Natural killer cell (primary cell): Measurements from ENCODE around the gene BBS1. TPM values are rescaled to one million over a fixed set of nuclear protein-coding genes. Genes with fewer than 3 reads are reported as not detected.

Experiments used
- ATAC-seq, 3 donors: fragments of 150-1000 bp in 2 of 3; fragments of 200-7000 bp in 1 of 3; cut with Tn5 transposase; 1 replicate in 1 of 3; 2 replicates in 2 of 3; pipeline ENCODE4 v1.10.0; 2021; ENCODE audit warnings: mild to moderate bottlenecking in 2 of 3, moderate library complexity in 2 of 3
- DNase-seq, 2 donors: peaks; one replicate each; pipeline versions ENCODE4 v3.0.0 to v3.0.0-alpha.2; 2013 to 2021; ENCODE audit warnings: mixed read lengths in 1 of 2
- H3K27ac ChIP-seq: one replicate; pipeline ENCODE4 v1.5.1; 2013; ENCODE audit warnings: mild to moderate bottlenecking, low read length
- H3K27me3 ChIP-seq: one replicate; pipeline ENCODE4 v1.6.1; 2013; ENCODE audit warnings: low read length; ENCODE audit not compliant: control insufficient read depth, insufficient read depth
- H3K36me3 ChIP-seq: one replicate; pipeline ENCODE4 v1.6.1; 2013; ENCODE audit warnings: low read length; ENCODE audit not compliant: control insufficient read depth, insufficient read depth
- H3K4me1 ChIP-seq: one replicate; pipeline ENCODE4 v1.6.1; 2013; ENCODE audit warnings: low read length; ENCODE audit not compliant: control insufficient read depth, insufficient read depth
- H3K4me3 ChIP-seq: one replicate; pipeline ENCODE4 v1.5.1; 2013; ENCODE audit warnings: low read length
- H3K9me3 ChIP-seq: one replicate; pipeline ENCODE4 v1.6.1; 2013; ENCODE audit warnings: low read length; ENCODE audit not compliant: control insufficient read depth, insufficient read depth
- H3K27ac Mint-ChIP-seq, 2 donors: one replicate each; pipeline ENCODE4 v1.8.0; 2022; ENCODE audit warnings: mild to moderate bottlenecking in 2 of 2, mixed read lengths in 2 of 2, moderate library complexity in 1 of 2
- H3K27me3 Mint-ChIP-seq, 2 donors: one replicate each; pipeline ENCODE4 v1.8.0; 2022; ENCODE audit warnings: low read depth in 2 of 2, mixed read lengths in 2 of 2
- H3K36me3 Mint-ChIP-seq: one replicate; pipeline ENCODE4 v1.8.0; 2022; ENCODE audit warnings: mixed read lengths
- H3K4me1 Mint-ChIP-seq, 2 donors: one replicate each; pipeline ENCODE4 v1.8.0; 2022; ENCODE audit warnings: mixed read lengths in 2 of 2
- H3K4me3 Mint-ChIP-seq: one replicate; pipeline ENCODE4 v1.8.0; 2022; ENCODE audit warnings: mild to moderate bottlenecking, moderate library complexity, mixed read lengths
- H3K9me3 Mint-ChIP-seq, 2 donors: one replicate each; pipeline ENCODE4 v1.8.0; 2022; ENCODE audit warnings: mixed read lengths in 2 of 2
- CTCF ChIP-seq: fragments of 200-600 bp; IDR thresholded peaks from one replicate; pipeline ENCODE4 v1.8.0; 2022; ENCODE audit warnings: antibody characterized with exemption
- WGBS: methylation state at CpG from one replicate; pipeline ENCODE4 v1.1.7; 2013; ENCODE audit warnings: missing lambda C conversion rate; ENCODE audit not compliant: insufficient coverage; 5-methylcytosine and 5-hydroxymethylcytosine counted together
- intact Hi-C: fragments of 100-400 bp; cut with micrococcal nuclease; formaldehyde crosslinking; loops from one replicate; pipeline ENCODE4 v1.14.2; 2022
- total RNA-seq, 4 donors: library from RNA; stranded (reverse); fragments of 120-200 nt in 1 of 4; gene quantifications; one replicate each; pipeline versions ENCODE4 v1.2.3 to v1.2.4, GENCODE V29; 2013 to 2022

BBS1 gene
- total RNA-seq, 3 donors from 2014 or later (not counting 1 experiment from before 2014, with no cell fraction given), result 12.5 to 22.5 (median 18.1) TPM

GRCh38 chr11:66473608-66474515 lies 36.6 kb upstream of the BBS1 start:
- no peak for TF ChIP-seq CTCF
- ATAC-seq, result peak in 1 of 3 donors; percentile 29
- H3K4me3 ChIP-seq, result no peak overlapping the region
- no peak overlapping the region for H3K4me3 Mint-ChIP-seq
- H3K36me3 ChIP-seq, result no peaks in the 10 kb centered on the region
- WGBS, result 91% methylated on average over 20 of the region's 20 CpGs
- H3K27ac Mint-ChIP-seq, result no peak overlapping the region
- H3K27me3 ChIP-seq, result no peaks in the 10 kb centered on the region
- no peak overlapping the region for H3K27ac ChIP-seq
- H3K27me3 Mint-ChIP-seq, result no peaks in the 10 kb centered on the region
- intact Hi-C loops, result no loop called here
- no peaks in the 10 kb centered on the region for H3K9me3 Mint-ChIP-seq
- no peaks in the 10 kb centered on the region for H3K36me3 Mint-ChIP-seq
- H3K4me1 ChIP-seq, result peaks cover 2% of the 10 kb centered on the region
- H3K4me1 Mint-ChIP-seq, result peaks cover 2 to 17% of the 10 kb centered on the region in 2 donors
- no peaks in the 10 kb centered on the region for H3K9me3 ChIP-seq
- no peak for DNase-seq

GRCh38 chr11:66475349-66476172 lies 34.9 kb upstream of the BBS1 start:
- no peaks in the 10 kb centered on the region for H3K27me3 Mint-ChIP-seq

GRCh38 chr11:66476173-66476840 lies 34.1 kb upstream of the BBS1 start:
- Histone ChIP-seq H3K27ac (no peak overlapping the region), H3K27me3 (no peaks in the 10 kb centered on the region), H3K4me1 (peaks cover 21% of the 10 kb centered on the region), H3K4me3 (no peak overlapping the region), H3K36me3 (no peaks in the 10 kb centered on the region), H3K9me3 (no peaks in the 10 kb centered on the region)
- DNase-seq (no peak), ATAC-seq (no peak)
- WGBS, result 95% methylated on average over 10 of the region's 10 CpGs
- TF ChIP-seq CTCF, result no peak
- peak overlapping the region in 1 of 2 donors; percentile 72 for H3K27ac Mint-ChIP-seq
- intact Hi-C loops, result no loop called here
- H3K4me1 Mint-ChIP-seq, result peaks cover 13 to 37% of the 10 kb centered on the region in 2 donors
- H3K4me3 Mint-ChIP-seq, result no peak overlapping the region
- H3K9me3 Mint-ChIP-seq, result no peaks in the 10 kb centered on the region
- H3K36me3 Mint-ChIP-seq, result no peaks in the 10 kb centered on the region
- H3K27me3 Mint-ChIP-seq, result no peaks in the 10 kb centered on the region

More at GRCh38 chr11:66475349-66476172, 34.9 kb upstream of the BBS1 start:
- Histone ChIP-seq H3K4me1 (peaks cover 14% of the 10 kb centered on the region), H3K4me3 (no peak overlapping the region), H3K36me3 (no peaks in the 10 kb centered on the region), H3K27me3 (no peaks in the 10 kb centered on the region), H3K9me3 (no peaks in the 10 kb centered on the region), H3K27ac (no peak overlapping the region)
- no peaks in the 10 kb centered on the region for H3K9me3 Mint-ChIP-seq
- intact Hi-C loops, result no loop called here
- ATAC-seq (no peak), DNase-seq (no peak)
- no peak overlapping the region for H3K4me3 Mint-ChIP-seq
- H3K36me3 Mint-ChIP-seq, result no peaks in the 10 kb centered on the region
- TF ChIP-seq CTCF, result no peak
- peaks cover 13 to 33% of the 10 kb centered on the region in 2 donors for H3K4me1 Mint-ChIP-seq
- no peak overlapping the region for H3K27ac Mint-ChIP-seq
- 97% methylated on average over 44 of the region's 44 CpGs for WGBS
